Stimulated activated CD4-positive, alpha-beta T cell treated with anti-CD3 and anti-CD28 coated beads, Interleukin-15, amount 100 ng/mL, for 48 hours (primary cell): ENCODE measurements around the gene KRTDAP.

Experiments used
- DNase-seq, 2 donors: peaks; one replicate each; pipeline ENCODE4 v3.0.0-alpha.2; 2020; ENCODE audit warnings: low read depth in 2 of 2

Gene KRTDAP

GRCh38 chr19:35512831-35513627, 22.8 kb upstream of the KRTDAP start:
- DNase-seq: no peak

GRCh38 chr19:35511337-35511736, 21.1 kb upstream of the KRTDAP start:
- no peak for DNase-seq

- DNase-seq: no peak
Measured at GRCh38 chr19:35510626-35510964, 20.3 kb upstream of the KRTDAP start.

GRCh38 chr19:35509861-35510625, 19.8 kb upstream of the KRTDAP start:
- peak; percentile 38 to 70 for DNase-seq

GRCh38 chr19:35509018-35509652, 18.9 kb upstream of the KRTDAP start:
- peak in 1 of 2 donors; percentile 21 for DNase-seq

GRCh38 chr19:35508129-35508528, 17.9 kb upstream of the KRTDAP start:
- DNase-seq: no peak

- no peak for DNase-seq
Measured at GRCh38 chr19:35507561-35507960, 17.3 kb upstream of the KRTDAP start.

GRCh38 chr19:35506011-35506410, 15.7 kb upstream of the KRTDAP start:
- DNase-seq: no peak

GRCh38 chr19:35502751-35503150, 12.5 kb upstream of the KRTDAP start:
- DNase-seq: no peak

GRCh38 chr19:35501684-35502083, 11.4 kb upstream of the KRTDAP start:
- DNase-seq: no peak

- DNase-seq: no peak
Measured at GRCh38 chr19:35500611-35501010, 10.3 kb upstream of the KRTDAP start.

GRCh38 chr19:35498984-35499527, 8.8 kb upstream of the KRTDAP start:
- no peak for DNase-seq

- DNase-seq: no peak
Measured at GRCh38 chr19:35498220-35498619, 8.0 kb upstream of the KRTDAP start.

GRCh38 chr19:35497406-35497805, 7.1 kb upstream of the KRTDAP start:
- no peak for DNase-seq

- peak; percentile 72 to 77 for DNase-seq
Measured at GRCh38 chr19:35495107-35496064, 5.1 kb upstream of the KRTDAP start.

GRCh38 chr19:35493971-35494370, 3.7 kb upstream of the KRTDAP start:
- no peak for DNase-seq

GRCh38 chr19:35491836-35492360, 1.6 kb upstream of the KRTDAP start:
- no peak for DNase-seq

GRCh38 chr19:35488677-35489076, 1.6 kb downstream of the KRTDAP start:
- DNase-seq: no peak

- DNase-seq: no peak
Measured at GRCh38 chr19:35487656-35488182, 2.5 kb downstream of the KRTDAP start.

- no peak for DNase-seq
Measured at GRCh38 chr19:35486268-35486708, 4.0 kb downstream of the KRTDAP start.
